Muscle of leg (tissue), 11 donors: ENCODE data around the gene CADM1. TPM values are rescaled to one million over a fixed set of nuclear protein-coding genes. Genes with fewer than 3 reads are reported as not detected.
A peak's percentile ranks its signal among the peaks of the same experiment; 100 is the strongest.

Experiments
- DNase-seq: peaks from one replicate; pipeline ENCODE4 v3.0.0; 2013
- H3K27ac ChIP-seq: one replicate; pipeline ENCODE4 v1.5.1; 2013; ENCODE audit warnings: mild to moderate bottlenecking, low read length, control low read depth
- H3K27me3 ChIP-seq: one replicate; pipeline ENCODE4 v1.6.1; 2013; ENCODE audit warnings: low read length; ENCODE audit not compliant: control insufficient read depth, insufficient read depth
- H3K36me3 ChIP-seq: one replicate; pipeline ENCODE4 v1.6.1; 2013; ENCODE audit warnings: low read length; ENCODE audit not compliant: control insufficient read depth, insufficient read depth
- H3K4me1 ChIP-seq: one replicate; pipeline ENCODE4 v1.6.1; 2013; ENCODE audit warnings: low read length; ENCODE audit not compliant: control insufficient read depth, insufficient read depth
- H3K4me3 ChIP-seq: one replicate; pipeline ENCODE4 v1.5.1; 2013; ENCODE audit warnings: low read length, control low read depth
- H3K9me3 ChIP-seq: replicated peaks from 2 replicates; pipeline ENCODE4 v1.6.1; 2013; ENCODE audit warnings: low read depth, low read length; ENCODE audit not compliant: control insufficient read depth
- WGBS: methylation state at CpG from one replicate; pipeline ENCODE4 v1.1.5; 2013; ENCODE audit warnings: missing lambda C conversion rate; ENCODE audit not compliant: insufficient coverage; 5-methylcytosine and 5-hydroxymethylcytosine counted together
- polyA plus RNA-seq, 8 donors: library from polyadenylated mRNA; unstranded; fragments of 120-200 nt; gene quantifications; one replicate each; pipeline versions ENCODE4 v1.2.1 to v1.2.3, GENCODE V29; 2013; ENCODE audit warnings: inconsistent platforms in 1 of 8, low replicate concordance in 1 of 8; ENCODE audit not compliant: insufficient read length in 8 of 8, insufficient read depth in 1 of 8
- total RNA-seq: library from RNA; stranded (reverse); fragments of 120-200 nt; gene quantifications from one replicate; pipeline ENCODE4 v1.2.4, GENCODE V29; 2013

The CADM1 gene
- total and polyA plus RNA-seq, 9 donors: 16.8 to 39.6 (median 26.8) TPM

- WGBS: no CpG with 5 or more reads among the region's 3 CpGs
- no peak for DNase-seq
- no peak overlapping the region for H3K27ac ChIP-seq
- no peaks in the 10 kb centered on the region for H3K27me3 ChIP-seq
- H3K4me3 ChIP-seq: no peak overlapping the region
- H3K9me3 ChIP-seq: no peaks in the 10 kb centered on the region
- no peaks in the 10 kb centered on the region for H3K36me3 ChIP-seq
- H3K4me1 ChIP-seq: no peaks in the 10 kb centered on the region
Measured at GRCh38 chr11:115330684-115331482, 173.3 kb downstream of the CADM1 start.

- Histone ChIP-seq H3K27me3 (peaks cover 2% of the 10 kb centered on the region), H3K36me3 (no peaks in the 10 kb centered on the region), H3K9me3 (no peaks in the 10 kb centered on the region), H3K4me3 (no peak overlapping the region), H3K4me1 (no peaks in the 10 kb centered on the region), H3K27ac (no peak overlapping the region)
- DNase-seq: no peak
- no CpG with 5 or more reads among the region's 2 CpGs for WGBS
Measured at GRCh38 chr11:115326526-115326925, 177.7 kb downstream of the CADM1 start.

- WGBS: 69% methylated on average over 1 of the region's 1 CpG
- no peak for DNase-seq
- no peaks in the 10 kb centered on the region for H3K9me3 ChIP-seq
- H3K27me3 ChIP-seq: peaks cover 2% of the 10 kb centered on the region
- no peak overlapping the region for H3K4me3 ChIP-seq
- no peaks in the 10 kb centered on the region for H3K4me1 ChIP-seq
- no peaks in the 10 kb centered on the region for H3K36me3 ChIP-seq
- H3K27ac ChIP-seq: no peak overlapping the region
Measured at GRCh38 chr11:115325523-115325922, 178.7 kb downstream of the CADM1 start.

GRCh38 chr11:115324581-115325432 is 179.4 kb downstream of the CADM1 start:
- Histone ChIP-seq H3K9me3 (no peaks in the 10 kb centered on the region), H3K4me1 (no peaks in the 10 kb centered on the region), H3K36me3 (no peaks in the 10 kb centered on the region), H3K4me3 (no peak overlapping the region), H3K27me3 (peaks cover 2% of the 10 kb centered on the region), H3K27ac (no peak overlapping the region)
- WGBS: 45% methylated on average over 4 of the region's 12 CpGs
- peak; percentile 85 for DNase-seq

- Histone ChIP-seq H3K27ac (no peak overlapping the region), H3K9me3 (no peaks in the 10 kb centered on the region), H3K27me3 (peaks cover 2% of the 10 kb centered on the region), H3K4me3 (no peak overlapping the region), H3K4me1 (no peaks in the 10 kb centered on the region), H3K36me3 (no peaks in the 10 kb centered on the region)
- WGBS: no CpG with 5 or more reads among the region's 4 CpGs
- no peak for DNase-seq
Measured at GRCh38 chr11:115322553-115323203, 181.5 kb downstream of the CADM1 start.

GRCh38 chr11:115321605-115322289 is 182.5 kb downstream of the CADM1 start:
- no peak for DNase-seq
- WGBS: 77% methylated on average over 3 of the region's 6 CpGs
- peaks cover 2% of the 10 kb centered on the region for H3K27me3 ChIP-seq
- H3K9me3 ChIP-seq: no peaks in the 10 kb centered on the region
- no peaks in the 10 kb centered on the region for H3K4me1 ChIP-seq
- H3K27ac ChIP-seq: no peak overlapping the region
- no peaks in the 10 kb centered on the region for H3K36me3 ChIP-seq
- no peak overlapping the region for H3K4me3 ChIP-seq

- Histone ChIP-seq H3K27ac (no peak overlapping the region), H3K27me3 (no peaks in the 10 kb centered on the region), H3K4me3 (no peak overlapping the region), H3K4me1 (no peaks in the 10 kb centered on the region), H3K9me3 (no peaks in the 10 kb centered on the region), H3K36me3 (no peaks in the 10 kb centered on the region)
- DNase-seq: peak; percentile 45
- no CpG with 5 or more reads among the region's 6 CpGs for WGBS
Measured at GRCh38 chr11:115317277-115318185, 186.7 kb downstream of the CADM1 start.

- no peaks in the 10 kb centered on the region for H3K36me3 ChIP-seq
- no peaks in the 10 kb centered on the region for H3K4me1 ChIP-seq
- no peaks in the 10 kb centered on the region for H3K27me3 ChIP-seq
- no peaks in the 10 kb centered on the region for H3K9me3 ChIP-seq
- no peak overlapping the region for H3K4me3 ChIP-seq
- H3K27ac ChIP-seq: no peak overlapping the region
- no CpG with 5 or more reads among the region's 5 CpGs for WGBS
- no peak for DNase-seq
Measured at GRCh38 chr11:115316696-115317095, 187.5 kb downstream of the CADM1 start.

- Histone ChIP-seq H3K27me3 (no peaks in the 10 kb centered on the region), H3K4me1 (no peaks in the 10 kb centered on the region), H3K36me3 (no peaks in the 10 kb centered on the region), H3K4me3 (no peak overlapping the region), H3K27ac (no peak overlapping the region), H3K9me3 (no peaks in the 10 kb centered on the region)
- 100% methylated on average over 1 of the region's 3 CpGs for WGBS
- no peak for DNase-seq
Measured at GRCh38 chr11:115314330-115314920, 189.8 kb downstream of the CADM1 start.
